Stimulated activated CD8-positive, alpha-beta memory T cell treated with anti-CD3 and anti-CD28 coated beads, Interleukin-4, amount 100 ng/mL, for 4 hours (primary cell): Measurements from ENCODE around the gene ZMYND10.

Experiments
- DNase-seq, 2 donors: peaks; one replicate each; pipeline ENCODE4 v3.0.0-alpha.2; 2020; ENCODE audit warnings: low read depth in 2 of 2, low spot score in 1 of 2

ZMYND10 gene

GRCh38 chr3:50304601-50305000 is 40.9 kb downstream of the ZMYND10 start:
- no peak for DNase-seq

- DNase-seq = no peak
These were observed 42.3 kb downstream of the ZMYND10 start, which contains the start of gene HYAL1 for GRCh38 chr3:50303013-50303815. TSS of gene HYAL1 (minus strand) at chr3:50303574. CDS start at chr3:50302956, 618 bp downstream.

GRCh38 chr3:50302095-50303012 is 43.2 kb downstream of the ZMYND10 start:
- no peak for DNase-seq

- no peak for DNase-seq
These were observed 44.8 kb downstream of the ZMYND10 start for GRCh38 chr3:50300681-50301254.

- DNase-seq = no peak
These were observed 45.4 kb downstream of the ZMYND10 start for GRCh38 chr3:50299929-50300680.

GRCh38 chr3:50299638-50299928 is 45.9 kb downstream of the ZMYND10 start:
- DNase-seq = no peak

GRCh38 chr3:50298836-50299637 is 46.5 kb downstream of the ZMYND10 start, which contains the start of the genes HYAL3 and NAA80:
TSS of gene HYAL3 (minus strand) at chr3:50299405. CDS start at chr3:50295602, 3,803 bp downstream.
TSS of gene NAA80 (minus strand) at chr3:50299405. CDS start at chr3:50297463, 1,942 bp downstream.
- DNase-seq = peak; percentile 99

- DNase-seq = no peak
These were observed 47.4 kb downstream of the ZMYND10 start for GRCh38 chr3:50297896-50298725.

GRCh38 chr3:50297384-50297775 is 48.2 kb downstream of the ZMYND10 start:
- DNase-seq = no peak

- no peak for DNase-seq
These were observed 48.7 kb downstream of the ZMYND10 start for GRCh38 chr3:50296721-50297383.

GRCh38 chr3:50295553-50296431 is 49.7 kb downstream of the ZMYND10 start:
- no peak for DNase-seq

GRCh38 chr3:50294492-50295403 is 50.8 kb downstream of the ZMYND10 start:
- DNase-seq = no peak

- no peak for DNase-seq
These were observed 51.4 kb downstream of the ZMYND10 start for GRCh38 chr3:50294089-50294488.

- DNase-seq = no peak
These were observed 52.3 kb downstream of the ZMYND10 start for GRCh38 chr3:50293079-50293801.

GRCh38 chr3:50292159-50293078 is 53.1 kb downstream of the ZMYND10 start, which contains the start of gene IFRD2:
TSS of gene IFRD2 (minus strand) at chr3:50292429. CDS start at chr3:50292274, 155 bp downstream.
- DNase-seq = peak; percentile 82 to 92
